Activated CD8-positive, alpha-beta memory T cell treated with anti-CD3 and anti-CD28 coated beads, Interleukin-2, amount 50 U/mL, for 1 hour (primary cell): Measurements from ENCODE around the gene LRP5.
"Not testable (repeated sequence)": the region's sequence is repeated elsewhere in the genome, so short reads cannot be mapped to it uniquely, and the experiment has no call there.

ENCODE experiments used
- DNase-seq: peaks from one replicate; pipeline ENCODE4 v3.0.0-alpha.2; 2020; ENCODE audit errors: extremely low read depth

LRP5 gene

DNA sequence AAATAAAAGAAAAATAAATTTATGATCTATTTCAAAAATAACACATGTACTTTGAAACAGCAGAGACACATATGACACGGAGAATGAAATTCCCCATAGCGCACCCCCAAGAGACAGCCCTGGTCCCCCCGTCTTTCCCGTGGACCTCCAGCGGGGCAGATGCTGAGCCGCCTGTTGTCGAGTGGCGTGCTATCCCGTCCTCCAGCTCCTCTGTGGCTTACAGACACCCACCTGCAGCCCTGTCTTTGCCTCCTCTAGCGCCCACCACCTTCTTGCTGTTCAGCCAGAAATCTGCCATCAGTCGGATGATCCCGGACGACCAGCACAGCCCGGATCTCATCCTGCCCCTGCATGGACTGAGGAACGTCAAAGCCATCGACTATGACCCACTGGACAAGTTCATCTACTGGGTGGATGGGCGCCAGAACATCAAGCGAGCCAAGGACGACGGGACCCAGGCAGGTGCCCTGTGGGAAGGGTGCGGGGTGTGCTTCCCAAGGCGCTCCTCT lies 103.7 kb downstream of the LRP5 start:
- no peak for DNase-seq

DNA sequence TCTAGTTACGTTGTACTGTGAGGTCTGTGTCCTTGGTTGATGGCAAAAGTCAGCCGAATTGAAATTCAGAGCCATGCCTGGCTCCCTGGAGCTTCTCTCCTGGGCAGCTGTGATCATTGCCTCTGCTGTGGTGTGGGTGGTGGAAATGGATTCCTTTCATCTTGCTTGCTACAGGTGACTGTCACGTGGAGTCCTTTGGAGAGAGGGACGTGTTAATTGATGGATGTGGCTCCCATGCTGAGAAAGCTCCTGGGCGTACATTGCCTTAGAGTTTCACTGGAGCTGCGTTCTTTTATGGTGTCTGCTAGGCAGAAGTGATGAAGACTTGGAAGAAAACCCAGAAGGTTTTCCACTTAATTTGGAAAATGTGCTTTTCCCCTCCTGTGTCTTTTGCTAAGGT lies 106.3 kb downstream of the LRP5 start:
- no peak for DNase-seq

DNA sequence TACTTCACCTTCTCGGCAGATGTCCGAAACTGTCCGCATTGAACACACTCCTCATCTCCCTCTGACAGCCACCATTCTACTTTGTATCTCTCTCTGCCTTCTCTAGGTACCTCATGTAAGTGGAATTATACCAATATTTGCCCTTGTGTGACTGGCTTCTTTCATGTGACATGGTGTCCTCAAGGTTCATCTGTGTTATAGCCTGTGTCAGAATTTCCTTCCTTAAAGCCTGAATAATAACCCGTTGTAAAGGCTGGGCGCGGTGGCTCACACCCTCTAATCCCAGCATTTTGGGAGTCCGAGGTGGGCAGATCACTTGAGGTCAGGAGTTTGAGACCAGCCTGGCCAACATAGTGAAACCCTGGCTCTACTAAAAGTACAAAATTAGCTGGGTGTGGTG lies 107.8 kb downstream of the LRP5 start:
- no peak for DNase-seq

DNA sequence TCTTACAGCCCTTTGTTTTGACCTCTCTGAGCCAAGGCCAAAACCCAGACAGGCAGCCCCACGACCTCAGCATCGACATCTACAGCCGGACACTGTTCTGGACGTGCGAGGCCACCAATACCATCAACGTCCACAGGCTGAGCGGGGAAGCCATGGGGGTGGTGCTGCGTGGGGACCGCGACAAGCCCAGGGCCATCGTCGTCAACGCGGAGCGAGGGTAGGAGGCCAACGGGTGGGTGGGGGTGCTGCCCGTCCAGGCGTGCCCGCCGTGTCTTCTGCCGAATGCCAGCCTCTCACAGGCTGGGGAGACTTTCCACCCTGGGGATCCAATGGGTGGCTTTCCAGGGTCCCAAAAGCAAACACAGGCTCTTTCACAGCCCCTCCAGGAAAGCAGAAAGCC lies 111.1 kb downstream of the LRP5 start:
- no peak for DNase-seq

DNA sequence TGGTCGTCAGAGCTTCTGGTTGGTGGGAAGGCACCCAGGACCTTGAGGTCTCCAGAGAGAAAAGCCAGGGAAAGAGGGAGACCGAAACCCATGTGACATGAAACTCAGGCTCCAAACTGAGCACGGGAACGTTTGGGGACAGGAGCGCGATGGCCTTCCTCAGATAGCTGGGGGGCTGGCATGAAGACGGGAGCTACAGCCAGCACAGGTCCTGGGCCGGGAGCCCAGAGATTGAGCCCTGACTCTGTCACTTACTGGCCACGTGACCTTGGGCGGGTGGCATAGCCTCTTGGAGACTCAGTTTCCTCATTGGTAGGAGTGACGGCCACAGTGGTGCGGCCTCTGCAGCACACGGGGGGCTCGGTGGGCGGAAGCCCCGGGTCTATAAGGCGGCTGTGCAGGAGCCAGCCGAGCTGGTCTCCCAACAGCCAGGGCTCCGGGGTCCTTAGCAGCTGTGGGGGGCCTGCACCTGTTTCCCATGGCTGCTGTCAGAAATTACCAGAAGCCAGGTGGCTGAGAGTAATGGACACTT lies 111.8 kb downstream of the LRP5 start:
- no peak for DNase-seq

DNA sequence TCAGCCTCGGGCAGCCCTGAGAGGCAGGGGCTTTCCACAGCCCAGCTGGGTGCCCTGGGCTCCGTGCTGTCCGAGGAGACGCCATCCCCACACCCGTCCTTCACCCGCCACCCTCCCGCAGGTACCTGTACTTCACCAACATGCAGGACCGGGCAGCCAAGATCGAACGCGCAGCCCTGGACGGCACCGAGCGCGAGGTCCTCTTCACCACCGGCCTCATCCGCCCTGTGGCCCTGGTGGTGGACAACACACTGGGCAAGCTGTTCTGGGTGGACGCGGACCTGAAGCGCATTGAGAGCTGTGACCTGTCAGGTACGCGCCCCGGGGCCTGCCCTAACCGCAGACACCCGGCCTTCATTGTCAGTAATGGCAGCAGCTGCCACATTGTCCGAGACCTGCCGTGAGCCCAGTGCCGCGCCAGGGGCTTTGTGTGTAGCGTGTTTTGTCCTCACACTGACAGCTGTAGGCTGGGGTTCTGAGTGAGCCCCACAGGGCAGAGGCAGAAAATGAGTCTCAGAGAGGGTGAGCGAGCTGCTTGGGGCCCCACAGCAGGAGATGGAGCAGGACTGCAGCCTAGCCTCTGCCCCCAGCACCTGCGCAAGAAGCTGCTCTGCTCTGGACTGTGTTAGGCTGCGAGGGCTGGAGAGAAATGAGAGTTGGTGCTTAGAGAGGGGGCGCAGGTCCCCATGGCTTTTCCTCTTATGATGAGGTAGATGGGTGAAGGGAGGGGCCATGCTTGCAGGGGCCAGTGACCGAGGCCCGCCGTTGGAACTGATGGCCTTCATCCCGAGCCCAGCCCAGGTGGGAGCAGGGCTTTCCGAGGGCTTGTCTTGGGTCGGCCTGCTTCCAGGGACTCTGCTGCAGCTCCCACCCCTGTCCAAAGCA lies 112.8 kb downstream of the LRP5 start:
- DNase-seq, result no peak

DNA sequence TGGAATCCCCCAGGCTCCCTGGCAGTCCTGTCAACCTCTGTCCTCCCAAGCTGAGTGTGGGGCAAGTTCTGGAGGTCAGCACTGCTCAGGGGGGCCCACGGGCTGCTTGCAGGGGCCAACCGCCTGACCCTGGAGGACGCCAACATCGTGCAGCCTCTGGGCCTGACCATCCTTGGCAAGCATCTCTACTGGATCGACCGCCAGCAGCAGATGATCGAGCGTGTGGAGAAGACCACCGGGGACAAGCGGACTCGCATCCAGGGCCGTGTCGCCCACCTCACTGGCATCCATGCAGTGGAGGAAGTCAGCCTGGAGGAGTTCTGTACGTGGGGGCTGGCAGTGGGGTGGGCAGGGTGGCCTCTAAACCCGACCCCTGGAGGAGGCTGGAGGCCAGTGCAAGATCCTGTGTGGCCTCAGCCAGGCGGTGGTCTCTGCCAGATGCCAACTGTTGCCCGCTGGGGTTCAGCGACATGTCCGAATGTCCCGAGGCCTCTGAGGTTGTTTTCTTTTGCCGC lies 113.5 kb downstream of the LRP5 start:
- DNase-seq, result no peak

DNA sequence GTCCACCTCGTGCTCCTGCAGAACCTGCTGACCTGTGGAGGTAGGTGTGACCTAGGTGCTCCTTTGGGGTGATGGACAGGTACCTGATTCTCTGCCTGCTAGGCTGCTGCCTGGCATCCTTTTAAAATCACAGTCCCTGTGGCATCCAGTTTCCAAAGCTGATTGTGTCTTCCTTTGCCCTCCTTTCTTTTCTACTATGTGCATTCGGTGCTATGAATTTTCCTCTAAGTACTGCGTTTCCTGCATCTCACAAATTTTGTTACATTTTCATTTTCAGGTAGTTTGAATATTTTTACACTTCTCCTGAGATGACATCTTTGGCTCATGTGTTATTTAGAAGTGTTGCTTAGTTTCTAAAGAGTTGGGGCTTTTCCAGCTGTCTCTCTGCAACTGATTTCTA lies 117.3 kb downstream of the LRP5 start:
- DNase-seq, result no peak

DNA sequence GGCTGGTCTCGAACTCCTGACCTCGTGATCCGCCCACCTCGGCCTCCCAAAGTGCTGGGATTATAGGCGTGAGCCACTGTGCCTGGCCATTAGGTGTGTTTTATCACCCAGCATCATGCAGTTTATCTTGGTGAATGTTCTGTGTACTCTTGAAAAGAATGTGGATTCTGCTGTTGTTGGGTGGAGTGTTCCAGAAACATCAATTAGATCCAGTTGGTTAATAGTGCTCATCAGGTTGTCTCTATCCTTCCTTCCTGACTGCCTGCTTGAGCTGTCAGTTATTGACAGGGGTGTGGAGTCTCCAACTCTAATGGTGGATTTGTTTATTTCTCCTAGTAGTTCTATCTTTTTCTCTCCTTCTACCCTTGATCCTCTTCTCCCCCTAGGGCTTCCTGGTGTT lies 118.0 kb downstream of the LRP5 start:
- DNase-seq, result no peak

DNA sequence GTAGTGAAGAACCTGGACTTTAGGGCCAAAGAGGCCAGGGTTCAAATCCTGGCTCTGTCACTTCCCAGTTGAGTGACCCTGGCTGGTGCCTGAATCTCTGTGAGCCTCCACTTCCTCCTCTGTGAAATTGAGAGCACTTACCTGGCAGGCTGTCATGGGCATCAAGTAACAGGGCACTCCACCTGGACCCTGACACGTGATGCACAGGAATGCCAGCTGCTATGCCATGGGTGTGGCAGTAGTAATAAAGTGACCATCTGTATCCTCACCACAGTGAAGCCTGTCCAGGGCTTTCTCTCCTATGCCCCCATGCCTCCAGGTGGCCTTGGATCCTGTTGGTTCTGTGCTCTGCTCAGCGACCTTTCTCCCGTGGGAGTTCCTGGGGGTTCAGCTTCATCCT lies 118.4 kb downstream of the LRP5 start:
- DNase-seq, result no peak

DNA sequence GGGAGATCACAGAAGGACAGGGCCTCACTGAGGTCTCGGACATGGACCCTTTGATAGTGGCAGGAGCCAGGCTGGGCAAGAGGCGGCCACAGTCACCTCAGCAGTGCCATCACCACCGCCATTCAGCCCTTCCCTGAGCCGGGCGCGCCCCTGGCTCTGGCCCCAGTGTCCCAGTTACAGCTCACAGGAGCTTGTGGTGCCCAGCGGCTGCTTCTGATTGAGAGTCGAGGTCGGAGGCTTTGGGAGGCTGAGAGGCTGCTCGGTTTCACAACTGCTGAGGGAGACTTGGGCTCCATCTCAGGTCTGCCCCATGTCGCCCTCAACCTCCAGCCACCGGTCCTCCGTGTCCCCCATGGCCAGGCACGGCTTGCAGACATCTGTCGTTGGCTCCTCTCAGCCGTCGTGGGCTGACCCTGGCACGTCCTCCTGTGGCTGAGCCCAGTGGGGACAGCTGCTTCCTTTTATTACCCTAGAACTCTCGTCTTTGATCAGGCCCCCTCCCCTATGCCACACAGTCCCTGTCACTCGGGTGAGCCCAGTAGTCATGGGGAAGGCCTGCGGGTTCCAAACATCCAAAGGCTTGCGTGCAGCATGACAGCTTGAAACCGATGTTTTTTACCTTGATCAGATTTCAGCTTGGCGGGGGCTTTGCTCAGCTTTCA lies 119.7 kb downstream of the LRP5 start:
- no peak for DNase-seq

DNA sequence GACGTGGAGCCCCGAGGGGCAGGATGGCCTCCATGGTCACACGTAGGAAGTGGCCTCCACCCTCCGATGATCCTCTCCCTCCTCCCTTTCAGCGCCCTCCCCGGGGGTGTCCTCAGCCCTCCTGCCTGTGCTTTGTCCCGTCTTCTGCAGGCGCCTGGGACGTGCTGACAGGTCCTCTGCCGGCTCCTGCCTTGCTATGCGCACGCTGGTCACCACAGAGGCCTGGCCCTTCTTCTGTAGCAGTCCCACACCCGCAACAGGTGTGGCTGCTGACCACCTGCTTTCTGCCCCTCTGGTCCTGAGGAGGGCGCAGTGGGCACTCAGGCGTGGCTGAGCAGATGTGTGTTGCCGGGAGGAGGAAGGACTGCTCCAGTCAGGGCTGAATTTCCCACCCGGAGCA lies 120.5 kb downstream of the LRP5 start:
- no peak for DNase-seq

DNA sequence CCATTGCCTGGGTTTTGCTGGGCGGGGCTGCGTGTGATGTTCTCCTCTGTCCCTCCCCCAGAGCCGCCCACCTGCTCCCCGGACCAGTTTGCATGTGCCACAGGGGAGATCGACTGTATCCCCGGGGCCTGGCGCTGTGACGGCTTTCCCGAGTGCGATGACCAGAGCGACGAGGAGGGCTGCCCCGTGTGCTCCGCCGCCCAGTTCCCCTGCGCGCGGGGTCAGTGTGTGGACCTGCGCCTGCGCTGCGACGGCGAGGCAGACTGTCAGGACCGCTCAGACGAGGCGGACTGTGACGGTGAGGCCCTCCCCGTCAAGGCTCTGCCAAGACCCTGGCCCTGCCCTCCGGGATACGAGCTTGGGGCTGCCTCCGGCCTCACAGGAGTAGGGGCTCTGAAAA lies 121.2 kb downstream of the LRP5 start:
- no peak for DNase-seq

DNA sequence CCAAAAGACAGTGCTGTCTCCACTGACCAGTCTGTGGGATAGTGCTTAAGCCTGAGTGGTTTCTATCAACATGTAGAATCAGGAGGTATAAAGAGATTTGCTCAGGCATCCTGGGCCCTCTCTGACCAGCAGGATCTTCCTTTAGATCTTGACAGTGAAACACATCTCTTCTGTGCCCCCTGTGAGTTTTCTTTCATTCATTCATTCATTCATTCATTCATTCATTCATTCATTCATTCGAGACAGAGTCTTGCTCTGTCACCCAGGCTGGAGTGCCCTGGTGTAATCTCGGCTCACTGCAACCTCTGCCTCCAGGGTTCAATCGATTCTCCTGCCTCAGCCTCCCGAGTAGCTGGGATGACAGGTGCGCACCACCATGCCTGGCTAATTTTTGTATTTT lies 121.8 kb downstream of the LRP5 start:
- not testable (repeated sequence) for DNase-seq

DNA sequence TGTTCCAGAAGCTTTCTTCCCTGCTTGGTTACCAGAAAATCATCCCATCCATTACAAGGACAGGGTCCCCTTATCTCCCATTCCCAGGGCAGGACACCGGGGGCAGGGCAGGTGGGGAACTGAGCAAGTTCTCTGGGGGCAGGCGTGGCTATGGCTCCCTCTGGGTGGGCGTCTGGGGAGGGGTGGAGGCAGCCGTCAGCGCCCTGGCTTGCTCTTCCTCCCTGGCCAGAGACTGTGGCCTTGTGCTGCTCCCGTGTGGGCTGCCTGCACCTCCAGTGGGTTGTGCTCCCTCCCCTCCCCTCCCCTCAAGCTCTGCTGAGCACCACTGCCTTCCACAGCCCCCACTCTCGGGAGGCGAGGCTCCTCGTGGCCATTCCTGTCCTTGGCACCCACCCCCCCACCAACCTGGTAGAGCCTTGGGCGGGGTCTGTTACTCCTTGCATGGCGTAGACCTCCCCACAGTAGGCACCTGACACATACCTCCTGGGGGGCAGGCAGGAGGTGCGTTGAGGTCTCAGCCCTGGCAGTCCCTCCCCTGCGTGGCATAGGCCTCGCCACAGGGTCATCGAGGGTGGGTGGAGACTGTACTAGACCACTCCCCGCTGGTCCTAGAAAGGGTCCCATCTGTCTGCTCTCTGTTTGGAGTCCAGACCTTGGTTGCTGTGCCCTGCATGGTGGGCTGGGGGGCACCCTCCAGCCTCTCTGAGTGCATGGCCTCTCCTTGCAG lies 123.9 kb downstream of the LRP5 start:
- DNase-seq, result no peak

DNA sequence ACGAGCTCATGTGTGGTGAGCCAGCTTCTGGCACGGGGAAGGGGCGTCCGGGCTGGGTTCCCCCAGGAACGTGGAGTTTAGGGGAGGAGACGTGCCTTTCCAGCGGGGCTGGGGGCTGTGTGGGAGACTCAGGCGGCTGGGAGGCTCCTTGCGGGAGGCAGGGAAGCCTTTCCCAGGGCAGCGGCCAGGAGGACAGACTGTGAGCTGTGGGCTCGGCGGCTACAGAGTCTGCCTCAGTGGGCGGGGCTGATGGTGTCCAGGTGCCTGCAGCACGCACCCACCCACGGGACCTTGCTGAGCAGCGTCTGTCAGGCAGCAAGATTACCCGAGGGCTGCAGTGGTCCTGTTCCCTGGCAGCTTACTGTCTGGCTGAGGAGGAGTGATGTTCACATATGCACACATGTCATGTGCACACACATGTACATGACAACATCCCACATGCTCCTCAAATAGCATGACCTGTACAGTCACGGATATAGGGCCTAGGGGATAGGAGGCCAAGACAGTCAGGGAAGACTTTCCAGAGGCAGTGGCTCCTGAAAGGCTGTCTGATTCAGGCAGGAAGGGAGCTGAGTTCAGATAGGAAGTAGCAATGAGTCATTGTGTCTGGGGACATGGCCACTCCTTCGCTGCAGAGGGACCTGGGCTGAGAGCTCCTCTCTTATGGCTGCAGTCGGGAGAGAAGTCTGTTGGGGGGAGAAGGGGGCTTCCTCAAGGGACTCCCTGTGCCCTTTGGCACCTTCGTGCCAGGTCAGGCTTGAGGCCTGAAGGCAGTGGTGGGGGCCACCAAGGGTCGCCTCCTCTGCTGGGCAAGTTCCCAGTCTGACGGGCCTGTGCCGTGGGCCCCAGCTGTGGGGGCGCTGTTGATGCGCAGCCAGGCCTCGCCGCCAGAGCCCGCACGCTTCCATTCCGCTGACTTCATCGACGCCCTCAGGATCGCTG lies 124.9 kb downstream of the LRP5 start:
- DNase-seq, result no peak

DNA sequence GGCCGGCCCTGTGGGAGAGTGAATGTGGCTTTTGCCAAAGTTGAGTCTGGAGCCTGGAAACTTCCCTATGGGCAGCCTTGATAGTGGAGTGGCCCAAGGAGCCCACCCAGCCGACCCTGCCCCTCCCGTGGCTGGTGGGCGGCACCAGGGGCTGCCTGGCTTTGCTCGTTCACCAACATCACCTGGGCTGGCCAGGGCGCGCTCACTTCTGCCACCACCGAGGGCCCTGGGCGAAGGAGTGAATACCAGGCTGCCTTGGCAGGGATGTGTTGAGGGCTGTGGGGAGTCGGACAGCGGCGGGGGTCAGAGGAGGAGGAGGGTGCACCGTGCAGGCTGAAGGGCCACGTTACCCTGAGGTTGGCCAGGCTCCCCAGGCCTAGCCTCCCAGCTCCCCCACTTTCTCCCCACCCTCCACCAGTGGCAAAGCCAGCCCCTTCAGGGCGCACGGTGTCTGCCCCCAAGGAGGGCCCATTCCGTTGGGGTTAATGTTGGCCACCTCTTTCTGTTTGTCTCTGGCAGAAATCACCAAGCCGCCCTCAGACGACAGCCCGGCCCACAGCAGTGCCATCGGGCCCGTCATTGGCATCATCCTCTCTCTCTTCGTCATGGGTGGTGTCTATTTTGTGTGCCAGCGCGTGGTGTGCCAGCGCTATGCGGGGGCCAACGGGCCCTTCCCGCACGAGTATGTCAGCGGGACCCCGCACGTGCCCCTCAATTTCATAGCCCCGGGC lies 125.7 kb downstream of the LRP5 start:
- DNase-seq, result no peak

DNA sequence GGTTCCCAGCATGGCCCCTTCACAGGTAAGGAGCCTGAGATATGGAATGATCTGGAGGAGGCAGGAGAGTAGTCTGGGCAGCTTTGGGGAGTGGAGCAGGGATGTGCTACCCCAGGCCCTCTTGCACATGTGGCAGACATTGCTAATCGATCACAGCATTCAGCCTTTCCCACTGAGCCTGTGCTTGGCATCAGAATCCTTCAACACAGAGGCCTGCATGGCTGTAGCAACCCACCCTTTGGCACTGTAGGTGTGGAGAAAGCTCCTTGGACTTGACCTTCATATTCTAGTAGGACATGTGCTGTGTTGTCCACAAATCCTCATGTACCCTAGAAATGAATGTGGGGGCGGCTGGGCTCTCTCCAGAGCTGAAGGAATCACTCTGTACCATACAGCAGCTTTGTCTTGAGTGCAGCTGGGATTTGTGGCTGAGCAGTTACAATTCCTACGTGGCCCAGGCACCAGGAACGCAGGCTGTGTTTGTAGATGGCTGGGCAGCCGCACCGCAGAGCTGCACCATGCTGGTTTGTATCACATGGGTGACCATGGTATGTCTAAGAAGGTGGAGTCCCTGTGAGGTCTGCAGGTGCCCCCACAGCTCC lies 126.4 kb downstream of the LRP5 start:
- no peak for DNase-seq

DNA sequence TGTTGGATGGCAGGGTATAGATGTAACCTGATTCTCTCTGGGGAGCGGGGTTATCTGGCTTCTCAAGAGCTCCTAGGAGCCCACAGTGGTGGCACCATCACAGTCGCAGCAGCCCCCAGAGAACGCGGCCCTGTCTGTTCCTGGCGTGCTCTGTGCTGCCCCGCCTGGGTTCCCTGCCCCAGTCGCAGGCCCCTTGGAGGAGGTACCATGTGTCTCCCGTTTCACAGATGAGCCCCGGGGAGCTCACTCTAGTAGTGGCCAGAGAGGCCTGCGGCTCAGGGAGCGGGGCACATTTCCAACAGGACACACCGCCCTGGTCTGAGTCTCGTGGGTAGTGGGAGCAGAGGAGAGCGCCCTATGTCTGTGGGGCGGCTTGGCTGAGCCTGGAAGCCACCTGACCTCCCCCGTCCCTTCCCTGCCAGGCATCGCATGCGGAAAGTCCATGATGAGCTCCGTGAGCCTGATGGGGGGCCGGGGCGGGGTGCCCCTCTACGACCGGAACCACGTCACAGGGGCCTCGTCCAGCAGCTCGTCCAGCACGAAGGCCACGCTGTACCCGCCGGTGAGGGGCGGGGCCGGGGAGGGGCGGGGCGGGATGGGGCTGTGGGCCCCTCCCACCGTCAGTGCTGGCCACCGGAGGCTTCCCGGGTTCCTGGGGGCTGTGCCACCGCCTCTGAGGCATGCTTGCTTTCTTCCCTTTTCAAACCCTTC lies 127.1 kb downstream of the LRP5 start:
- DNase-seq, result no peak
